ENCODE results near the gene ABCA4.

ABCA4 gene

GRCh38 chr1:94048413-94049164 is 72.4 kb downstream of the ABCA4 start:
- DNase-seq: no peak

DNA sequence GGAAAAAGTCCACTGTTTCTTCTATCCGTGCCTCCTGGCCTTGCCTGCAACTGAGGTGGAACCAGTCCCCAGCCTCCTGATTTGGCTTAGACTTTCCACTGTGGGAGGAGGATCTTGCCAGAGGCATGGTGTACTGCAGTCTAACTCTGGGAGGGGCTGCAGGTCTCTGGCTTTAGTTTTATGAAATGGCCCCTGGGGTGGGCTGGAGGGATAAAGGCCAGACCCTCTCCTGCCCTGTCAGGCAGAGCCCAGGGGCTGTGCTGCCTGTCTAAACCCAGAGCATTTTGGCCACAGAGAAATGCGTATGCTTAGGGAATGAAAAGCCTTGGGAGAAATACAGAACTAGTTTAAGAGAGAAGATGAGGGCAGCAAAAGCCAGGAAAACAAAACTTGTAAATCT is 73.0 kb downstream of the ABCA4 start:
- no peak for DNase-seq

DNA sequence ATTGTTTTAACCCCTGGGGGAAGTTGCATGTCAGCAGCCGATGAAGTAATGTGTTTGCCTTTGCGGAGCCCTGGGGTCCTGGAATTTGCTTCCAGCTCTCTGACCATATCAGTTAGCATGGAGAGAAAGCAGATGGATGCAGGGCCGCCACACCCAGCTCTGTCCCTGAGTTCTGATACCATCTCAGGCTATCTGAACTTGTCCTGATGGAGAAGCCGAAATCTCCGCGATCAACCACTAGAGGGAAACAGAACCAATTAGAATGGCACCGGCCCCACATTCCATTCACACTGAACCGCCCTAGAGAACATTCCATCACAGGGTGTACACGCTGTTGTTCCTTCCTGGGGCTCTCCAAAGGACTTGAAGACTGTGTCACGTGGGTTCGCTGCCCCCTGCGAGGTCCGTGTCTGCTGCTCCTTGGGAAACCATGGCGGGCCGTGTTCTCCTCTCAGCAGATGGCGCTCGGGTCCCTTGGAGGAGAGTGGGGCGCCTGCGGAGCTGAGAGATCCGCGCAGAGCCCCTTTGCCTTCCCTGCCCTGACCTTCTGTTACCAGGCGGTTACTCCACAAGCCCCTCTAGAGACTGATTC is 75.4 kb downstream of the ABCA4 start:
- DNase-seq: no peak

GRCh38 chr1:94044891-94045290 is 76.1 kb downstream of the ABCA4 start:
- no peak for DNase-seq

GRCh38 chr1:94044290-94044790 is 76.6 kb downstream of the ABCA4 start:
- DNase-seq: no peak

DNA sequence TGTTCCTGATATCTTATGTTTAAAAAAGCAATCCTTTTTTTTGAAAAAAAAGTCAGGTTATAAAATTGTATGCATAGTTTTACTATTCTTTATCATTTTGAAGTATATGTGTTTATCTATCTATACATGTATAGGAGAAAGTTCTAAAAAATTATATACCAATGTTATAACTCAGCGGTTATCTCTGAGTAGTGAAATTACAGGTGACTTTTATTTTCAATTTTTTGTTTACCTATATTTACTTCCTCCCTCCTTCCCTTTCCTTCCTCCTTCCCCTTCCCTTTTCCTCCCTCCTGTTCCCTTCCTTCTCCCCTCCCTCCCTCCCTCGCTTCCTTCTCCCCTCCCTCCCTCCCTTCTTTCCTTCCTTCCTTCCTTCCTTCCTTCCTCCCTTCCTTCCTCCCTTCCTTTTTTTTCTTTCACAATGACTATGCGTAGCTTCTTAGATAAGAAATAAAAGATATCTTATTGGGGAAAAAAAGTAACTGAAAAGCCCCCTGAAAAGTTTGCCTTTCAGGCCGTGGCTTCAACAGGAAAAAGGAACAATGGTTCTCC is 77.1 kb downstream of the ABCA4 start:
- DNase-seq: no peak

DNA sequence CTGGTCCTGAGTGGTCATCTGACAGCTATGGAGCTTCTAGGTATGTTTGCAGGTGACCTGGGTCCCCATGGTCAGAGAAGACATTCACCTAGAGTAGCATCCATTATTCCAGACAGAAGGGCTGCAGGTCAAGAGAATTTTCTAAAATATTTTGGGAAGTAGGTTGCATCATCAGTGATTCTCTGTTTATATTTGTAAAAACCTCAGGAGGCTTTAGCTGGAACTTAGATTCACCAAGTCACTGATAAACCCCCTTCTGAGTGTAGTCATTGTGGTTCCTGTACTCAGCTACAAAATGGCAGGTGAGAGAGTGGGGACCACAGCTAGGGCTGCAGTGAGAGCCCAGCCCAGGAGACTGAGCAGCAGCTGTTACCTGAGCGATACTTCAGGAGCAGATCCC is 78.6 kb downstream of the ABCA4 start:
- no peak for DNase-seq

DNA sequence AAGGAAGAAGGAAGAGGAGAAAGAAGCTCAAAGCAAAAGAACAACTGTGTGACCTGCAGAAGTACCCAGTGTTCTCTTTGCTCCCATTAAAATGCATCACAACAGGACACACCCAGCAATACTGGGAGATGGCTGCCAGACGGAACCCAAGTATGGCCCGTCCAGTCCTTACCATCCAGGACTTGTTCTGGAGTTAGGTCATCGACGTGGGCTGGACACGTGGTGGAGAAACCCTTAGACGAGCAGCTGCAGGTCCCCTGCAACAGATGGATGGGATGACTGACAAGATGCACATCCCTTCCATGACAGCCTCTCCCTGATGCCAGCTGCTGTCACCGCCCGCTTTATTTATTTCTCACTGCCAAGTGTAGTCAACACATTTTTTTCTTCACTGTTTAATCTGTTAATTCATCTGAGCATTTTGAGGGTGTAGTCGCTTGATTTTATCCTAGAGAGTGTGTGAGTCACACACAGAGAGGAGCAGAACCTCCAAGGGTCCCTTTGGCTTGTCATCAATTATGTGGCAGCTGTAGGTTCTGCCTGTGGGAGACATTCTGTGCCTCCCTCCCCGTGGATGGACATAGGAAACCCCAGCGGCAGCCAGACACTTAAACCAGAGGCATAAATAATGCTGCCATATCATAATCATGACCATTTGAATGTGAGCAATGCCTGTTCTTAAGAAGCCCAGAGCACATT is 80.9 kb downstream of the ABCA4 start:
- no peak for DNase-seq

DNA sequence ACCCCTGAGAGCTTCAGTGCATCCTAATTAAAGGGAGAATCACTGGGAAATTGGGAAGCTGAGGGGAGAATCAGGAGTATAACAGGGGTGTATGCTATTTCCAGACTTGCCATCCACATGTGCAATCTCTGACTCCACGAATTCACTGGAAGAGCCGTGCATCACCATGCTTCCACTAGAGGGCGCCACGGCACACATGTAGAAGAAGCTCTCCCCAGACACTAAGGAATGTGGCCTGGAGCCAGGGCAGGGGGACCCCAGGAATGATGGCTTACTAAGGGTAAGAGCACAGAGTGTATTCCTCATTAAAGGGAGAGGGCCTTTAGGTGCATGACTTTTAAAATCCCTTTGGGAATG is 81.5 kb downstream of the ABCA4 start:
- DNase-seq: no peak

- no peak for DNase-seq
Observed at GRCh38 chr1:94038511-94038910, 82.4 kb downstream of the ABCA4 start.

DNA sequence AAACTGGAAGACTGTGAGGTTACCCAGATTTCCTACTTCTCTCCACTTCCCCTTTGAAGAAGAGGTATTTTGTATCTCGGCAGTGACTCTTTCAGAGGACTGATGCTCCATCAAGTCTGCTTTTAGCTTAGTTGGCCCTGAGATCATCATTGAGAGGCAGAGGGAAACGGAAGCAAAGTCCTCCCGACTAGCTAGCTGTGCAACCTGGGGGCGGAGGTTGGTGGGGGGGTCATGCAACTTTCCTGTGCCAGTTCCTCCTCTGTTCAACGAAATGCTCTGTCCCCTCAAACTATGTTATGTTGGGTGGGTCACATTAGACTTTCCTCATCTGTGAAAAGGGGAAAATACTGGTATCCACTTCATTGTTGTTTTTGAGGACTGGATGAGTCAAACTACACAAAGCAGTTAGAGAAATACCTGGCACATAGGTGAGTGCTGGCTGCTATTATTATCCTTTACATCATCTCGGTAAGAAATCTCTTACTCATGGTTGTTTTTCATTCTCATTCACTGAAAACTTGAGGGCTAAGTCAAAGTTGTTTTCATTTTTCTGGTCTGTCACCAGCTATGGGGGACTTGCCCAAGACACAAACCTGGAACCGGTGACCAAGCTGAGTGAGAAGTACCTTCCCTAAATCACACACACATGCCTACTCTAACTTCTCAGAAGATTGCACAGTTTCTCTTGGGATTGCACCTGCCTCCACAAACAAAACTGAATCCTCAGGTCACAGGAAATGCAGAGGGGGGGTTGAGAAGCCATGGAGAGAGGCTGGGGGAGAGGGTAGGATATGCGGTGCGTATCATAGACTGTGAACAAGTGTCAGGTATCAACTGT is 83.3 kb downstream of the ABCA4 start:
- DNase-seq: no peak

DNA sequence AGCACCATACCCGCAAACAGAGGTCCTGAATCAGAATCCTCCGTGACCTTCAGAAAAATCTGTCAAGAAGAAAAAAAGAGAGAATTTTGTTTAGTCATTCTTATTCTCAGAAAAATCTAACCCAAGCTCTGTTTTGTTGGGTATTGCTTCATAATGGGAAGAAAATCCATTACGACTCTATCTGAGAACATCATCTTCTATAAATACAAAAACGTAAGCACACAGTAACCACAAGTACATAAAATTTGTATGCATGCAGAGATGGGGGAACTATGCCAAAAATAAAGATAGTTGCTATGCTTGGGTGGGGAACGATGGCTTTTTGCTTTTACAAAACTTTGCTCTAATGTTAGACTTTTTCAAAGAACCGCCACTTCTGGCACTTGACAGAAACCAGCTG is 84.2 kb downstream of the ABCA4 start:
- no peak for DNase-seq

- DNase-seq: no peak
Observed at GRCh38 chr1:94033849-94034248, 87.1 kb downstream of the ABCA4 start.

DNA sequence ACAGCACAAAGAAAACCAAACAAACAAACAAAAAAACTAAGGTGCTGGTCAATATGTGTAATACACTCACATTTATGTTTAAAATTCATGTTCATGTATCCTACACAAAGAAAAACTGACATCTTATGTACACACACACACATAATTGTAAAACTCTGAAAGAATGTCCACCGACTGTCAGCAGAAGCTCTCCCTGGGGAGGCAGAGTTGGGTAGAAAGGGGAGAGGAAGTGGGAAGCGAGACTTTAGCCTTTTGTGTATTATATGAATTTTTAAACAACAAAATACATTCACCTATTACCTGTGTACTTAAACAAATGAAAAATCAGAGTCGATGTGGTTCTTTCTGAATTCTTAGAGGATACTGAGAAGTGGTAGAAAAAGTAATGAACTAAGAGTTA is 88.3 kb downstream of the ABCA4 start:
- no peak for DNase-seq

- DNase-seq: no peak
Observed at GRCh38 chr1:94031591-94031990, 89.4 kb downstream of the ABCA4 start.

DNA sequence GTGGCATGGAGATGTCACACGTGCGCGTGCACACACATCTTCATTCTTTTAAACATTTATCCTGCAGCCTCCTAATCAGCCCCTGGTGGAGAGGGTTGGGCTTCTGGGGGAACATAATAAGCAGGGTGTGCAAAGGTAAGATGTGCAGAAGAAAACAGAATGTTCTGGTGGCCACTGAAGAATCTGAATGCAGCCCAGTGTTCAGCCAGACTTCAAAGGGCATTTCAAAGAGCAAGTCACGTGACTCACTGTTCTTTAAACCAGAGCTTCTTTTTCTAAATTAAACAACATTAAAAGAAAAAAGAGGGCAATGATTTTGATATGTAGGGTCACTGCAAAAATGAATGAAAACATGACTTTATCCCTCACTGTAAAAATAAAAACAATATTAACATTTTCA is 89.8 kb downstream of the ABCA4 start:
- DNase-seq: no peak

- DNase-seq: no peak
Observed at GRCh38 chr1:94029130-94029993, 91.6 kb downstream of the ABCA4 start.

- DNase-seq: no peak
Observed at GRCh38 chr1:94027721-94028515, 93.0 kb downstream of the ABCA4 start.

GRCh38 chr1:94026619-94027380 is 94.1 kb downstream of the ABCA4 start:
- DNase-seq: no peak

Measured in NCI-H187 treated with DMSO at 0.1 percent for 48 hours (cell line).